ENCODE measurements around the gene ZHX3. TPM values are rescaled to one million over a fixed set of nuclear protein-coding genes. Genes with fewer than 3 reads are reported as not detected.

Gene ZHX3
- polyA plus RNA-seq, 3 donors: 0.58 to 3.2 (median 1.1) TPM

DNA sequence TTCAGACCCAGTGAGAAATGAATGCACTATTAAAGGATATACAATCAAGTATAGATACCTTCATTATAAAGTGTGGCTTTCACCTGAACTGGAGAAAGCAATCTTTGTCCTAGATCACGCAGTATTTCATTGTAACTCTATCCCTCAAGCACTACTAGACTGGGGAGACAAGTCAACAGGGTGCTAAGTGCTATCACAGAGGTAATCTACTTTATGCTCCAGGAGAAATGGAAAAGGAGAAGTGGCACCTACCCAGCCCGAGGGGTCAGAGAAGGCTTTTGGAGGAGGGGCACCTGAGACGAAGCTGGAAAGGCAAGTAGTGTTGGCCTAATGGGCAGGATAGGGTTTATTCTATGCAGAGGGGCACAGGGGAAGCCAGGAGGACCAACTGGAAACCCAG, 17.1 kb downstream of the ZHX3 start:
- Mint-ChIP-seq H3K27ac (peak overlapping the region in 1 of 7 donors; percentile 36), H3K4me3 (no peak overlapping the region), H3K9me3 (peaks cover 0 to 2% (median 0%) of the 10 kb centered on the region in 7 donors), H3K36me3 (no peaks in the 10 kb centered on the region), H3K27me3 (ENCODE audit: low read depth in 3 of 3) (peaks cover 3 to 4% (median 3%) of the 10 kb centered on the region in 3 donors), H3K4me1 (peaks cover 5% of the 10 kb centered on the region)
- TF ChIP-seq, protein P1, sequence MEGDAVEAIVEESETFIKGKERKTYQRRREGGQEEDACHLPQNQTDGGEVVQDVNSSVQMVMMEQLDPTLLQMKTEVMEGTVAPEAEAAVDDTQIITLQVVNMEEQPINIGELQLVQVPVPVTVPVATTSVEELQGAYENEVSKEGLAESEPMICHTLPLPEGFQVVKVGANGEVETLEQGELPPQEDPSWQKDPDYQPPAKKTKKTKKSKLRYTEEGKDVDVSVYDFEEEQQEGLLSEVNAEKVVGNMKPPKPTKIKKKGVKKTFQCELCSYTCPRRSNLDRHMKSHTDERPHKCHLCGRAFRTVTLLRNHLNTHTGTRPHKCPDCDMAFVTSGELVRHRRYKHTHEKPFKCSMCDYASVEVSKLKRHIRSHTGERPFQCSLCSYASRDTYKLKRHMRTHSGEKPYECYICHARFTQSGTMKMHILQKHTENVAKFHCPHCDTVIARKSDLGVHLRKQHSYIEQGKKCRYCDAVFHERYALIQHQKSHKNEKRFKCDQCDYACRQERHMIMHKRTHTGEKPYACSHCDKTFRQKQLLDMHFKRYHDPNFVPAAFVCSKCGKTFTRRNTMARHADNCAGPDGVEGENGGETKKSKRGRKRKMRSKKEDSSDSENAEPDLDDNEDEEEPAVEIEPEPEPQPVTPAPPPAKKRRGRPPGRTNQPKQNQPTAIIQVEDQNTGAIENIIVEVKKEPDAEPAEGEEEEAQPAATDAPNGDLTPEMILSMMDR (IDR thresholded peaks at IDR 0.05): no peak
- 42% methylated on average over 2 of the region's 3 CpGs for WGBS (ENCODE audit: insufficient coverage)
- Histone ChIP-seq H3K36me3 (replicated peaks in 1 of 2; ENCODE audit: control insufficient read depth in 1 of 2, insufficient read depth in 2 of 2, low read length in 2 of 2) (no peaks in the 10 kb centered on the region), H3K4me3 (replicated peaks in 1 of 3; ENCODE audit: low read depth in 2 of 3, low read length in 3 of 3) (no peak overlapping the region), H2AFZ (ENCODE audit: insufficient read depth, low read depth, low read length, poor library complexity, severe bottlenecking) (no peak overlapping the region), H4K20me1 (ENCODE audit: insufficient read depth, low read length) (no peaks in the 10 kb centered on the region), H3K4me1 (ENCODE audit: control insufficient read depth in 1 of 2, insufficient read depth in 2 of 2, low read length in 2 of 2) (peaks cover 4 to 8% of the 10 kb centered on the region in 2 donors), H3K9me3 (replicated peaks in 1 of 2; ENCODE audit: control insufficient read depth in 1 of 2, insufficient read depth in 1 of 2, low read length in 2 of 2) (no peaks in the 10 kb centered on the region), H3K4me2 (replicated peaks; ENCODE audit: extremely low read depth, low read length, poor library complexity, severe bottlenecking) (no peak overlapping the region), H3K27me3 (ENCODE audit: control insufficient read depth in 2 of 2, insufficient read depth in 2 of 2, low read length in 2 of 2) (peaks cover 0 to 2% of the 10 kb centered on the region in 2 donors), H3K79me2 (ENCODE audit: insufficient read depth, low read length) (no peaks in the 10 kb centered on the region), H3K9ac (ENCODE audit: insufficient read depth, low read length, poor library complexity, severe bottlenecking) (no peak overlapping the region), H3K27ac (ENCODE audit: low read depth in 1 of 2, low read length in 2 of 2) (no peak overlapping the region)
- DNase-seq: no peak
- intact Hi-C loops (cut with micrococcal nuclease): no loop called here

DNA sequence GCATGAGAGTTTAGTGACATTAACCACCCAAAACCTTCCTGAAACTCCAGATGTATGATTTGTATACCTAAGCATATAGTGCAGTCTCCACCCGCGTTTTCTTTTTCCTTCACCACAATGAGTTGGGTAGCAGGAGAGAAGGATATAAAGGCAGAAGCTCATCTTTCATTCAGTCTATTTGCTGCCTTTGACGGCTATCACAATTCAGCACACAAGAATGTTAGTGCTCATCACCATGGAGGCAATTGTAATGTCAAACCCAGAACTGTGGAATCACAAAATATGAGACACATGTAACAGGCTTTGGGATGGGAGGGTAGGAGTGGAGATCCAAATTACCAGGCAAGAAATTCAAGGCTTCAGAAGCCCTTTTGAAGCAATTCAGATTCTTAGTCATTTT, 17.6 kb downstream of the ZHX3 start:
- no peaks in the 10 kb centered on the region for H4K20me1 ChIP-seq (ENCODE audit: insufficient read depth, low read length)
- Mint-ChIP-seq H3K36me3 (no peaks in the 10 kb centered on the region), H3K9me3 (no peaks in the 10 kb centered on the region), H3K27me3 (ENCODE audit: low read depth in 3 of 3) (peaks cover 3 to 4% (median 3%) of the 10 kb centered on the region in 3 donors), H3K4me3 (no peak overlapping the region), H3K4me1 (peaks cover 5% of the 10 kb centered on the region), H3K27ac (no peak overlapping the region)
- DNase-seq: no peak
- H2AFZ ChIP-seq (ENCODE audit: insufficient read depth, low read depth, low read length, poor library complexity, severe bottlenecking): no peak overlapping the region
- no CpG with 5 or more reads among the region's 3 CpGs for WGBS (ENCODE audit: insufficient coverage)
- no peak overlapping the region for H3K27ac ChIP-seq (ENCODE audit: low read depth in 1 of 2, low read length in 2 of 2)
- H3K9ac ChIP-seq (ENCODE audit: insufficient read depth, low read length, poor library complexity, severe bottlenecking): no peak overlapping the region
- H3K36me3 ChIP-seq (replicated peaks in 1 of 2; ENCODE audit: control insufficient read depth in 1 of 2, insufficient read depth in 2 of 2, low read length in 2 of 2): no peaks in the 10 kb centered on the region
- H3K79me2 ChIP-seq (ENCODE audit: insufficient read depth, low read length): no peaks in the 10 kb centered on the region
- no peak overlapping the region for H3K4me3 ChIP-seq (replicated peaks in 1 of 3; ENCODE audit: low read depth in 2 of 3, low read length in 3 of 3)
- no peak overlapping the region for H3K4me2 ChIP-seq (replicated peaks; ENCODE audit: extremely low read depth, low read length, poor library complexity, severe bottlenecking)
- TF ChIP-seq, protein P1 (IDR thresholded peaks at IDR 0.05): no peak
- intact Hi-C loops (cut with micrococcal nuclease): no loop called here
- H3K9me3 ChIP-seq (replicated peaks in 1 of 2; ENCODE audit: control insufficient read depth in 1 of 2, insufficient read depth in 1 of 2, low read length in 2 of 2): no peaks in the 10 kb centered on the region
- peaks cover 0 to 2% of the 10 kb centered on the region in 2 donors for H3K27me3 ChIP-seq (ENCODE audit: control insufficient read depth in 2 of 2, insufficient read depth in 2 of 2, low read length in 2 of 2)
- H3K4me1 ChIP-seq (ENCODE audit: control insufficient read depth in 1 of 2, insufficient read depth in 2 of 2, low read length in 2 of 2): peaks cover 4 to 8% of the 10 kb centered on the region in 2 donors

Measured in CD14-positive monocyte (primary cell).